IPS-18c (cell line): ENCODE measurements around the gene HINT3.
"Not testable (repeated sequence)": the region's sequence is repeated elsewhere in the genome, so short reads cannot be mapped to it uniquely, and the experiment has no call there.

ENCODE experiments used
- H3K4me3 ChIP-seq: 2 replicates; pipeline ENCODE4 v1.7.0; 2013; ENCODE audit warnings: low read depth, mild to moderate bottlenecking, low read length, moderate library complexity; ENCODE audit not compliant: insufficient read depth
- H3K9me3 ChIP-seq: one replicate; pipeline ENCODE4 v1.6.1; 2013; ENCODE audit warnings: mild to moderate bottlenecking, low read length, moderate library complexity; ENCODE audit not compliant: control insufficient read depth, insufficient read depth

Gene HINT3

GRCh38 chr6:126017668-126018067 lies 61.1 kb downstream of the HINT3 start:
- H3K9me3 ChIP-seq = no peaks in the 10 kb centered on the region

GRCh38 chr6:126020305-126021050 lies 63.9 kb downstream of the HINT3 start:
- Histone ChIP-seq H3K9me3 (no peaks in the 10 kb centered on the region), H3K4me3 (no peak overlapping the region)

More at GRCh38 chr6:126017668-126018067, 61.1 kb downstream of the HINT3 start:
- H3K4me3 ChIP-seq = no peak overlapping the region

DNA sequence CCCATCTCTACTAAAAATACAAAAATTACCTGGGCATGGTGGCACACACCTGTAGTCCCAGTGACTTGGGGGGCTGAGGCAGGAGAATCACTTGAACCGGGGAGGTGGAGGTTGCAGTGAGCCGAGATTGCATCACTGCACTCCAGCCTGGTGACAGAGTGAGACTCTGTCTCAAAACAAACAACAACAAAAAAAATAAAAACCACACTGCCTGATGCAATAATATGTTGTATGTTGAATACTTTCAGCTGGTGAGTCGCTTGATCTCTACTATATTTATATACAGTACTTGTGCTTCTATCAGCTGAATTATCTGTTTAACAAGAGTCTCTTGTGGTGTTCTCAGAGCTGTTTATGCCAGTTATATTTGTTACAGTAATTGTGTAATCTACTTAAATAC lies 66.9 kb downstream of the HINT3 start:
- not testable (repeated sequence) for H3K4me3 ChIP-seq, H3K9me3 ChIP-seq

DNA sequence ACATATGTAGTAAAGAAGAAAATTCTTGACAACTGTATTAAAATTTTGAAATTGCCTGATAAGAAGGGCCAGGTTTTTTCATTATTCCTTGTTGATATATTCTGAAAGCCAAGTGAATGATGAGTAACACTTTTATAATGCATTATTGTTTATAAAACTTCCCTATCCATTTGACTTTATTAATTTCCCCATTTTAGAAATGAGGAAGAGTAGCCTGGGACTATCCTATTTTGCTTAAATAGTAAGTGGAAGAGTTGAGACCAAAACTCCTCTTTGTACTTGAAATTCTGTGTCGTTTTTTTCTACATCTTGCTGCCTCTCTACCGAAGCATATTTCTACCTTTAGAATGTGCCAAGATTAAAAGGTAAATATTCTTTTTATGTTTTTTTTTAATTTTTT lies 69.4 kb downstream of the HINT3 start:
- H3K4me3 ChIP-seq = no peak overlapping the region

GRCh38 chr6:126027601-126028000 lies 71.0 kb downstream of the HINT3 start:
- H3K4me3 ChIP-seq = no peak overlapping the region
- no peaks in the 10 kb centered on the region for H3K9me3 ChIP-seq

More for the DNA sequence above, 69.4 kb downstream of the HINT3 start:
- H3K9me3 ChIP-seq = no peaks in the 10 kb centered on the region
